Measurements from ENCODE around the gene GABPB2.
A peak's percentile ranks its signal among the peaks of the same experiment; 100 is the strongest.

GABPB2 gene

GRCh38 chr1:151047591-151047924 is 23.0 kb upstream of the GABPB2 start, which contains the start of gene C1orf56:
Gene C1orf56, plus strand, starts transcription at chr1:151047751. Its CDS starts 97 bp downstream, at chr1:151047848.
- Histone ChIP-seq H3K4me1 (ENCODE audit: insufficient read depth, low read length, poor library complexity, severe bottlenecking) (peaks cover 13% of the 10 kb centered on the region), H3K9me2 (replicated peaks; ENCODE audit: low read depth, low read length) (no peaks in the 10 kb centered on the region), H3F3A (ENCODE audit: low read depth) (peaks cover 3% of the 10 kb centered on the region; the same call in 1 of the 2 replicates), H2AFZ (ENCODE audit: low read length) (peak within 1 kb of the TSS; percentile 98), H3K9me3 (ENCODE audit: insufficient read depth, low read depth, low read length) (no peaks in the 10 kb centered on the region), H3K27me3 (ENCODE audit: insufficient read depth, low read length, poor library complexity, severe bottlenecking) (no peaks in the 10 kb centered on the region), H3K4me3 (ENCODE audit: low read length, poor library complexity, severe bottlenecking) (peak within 1 kb of the TSS; percentile 91), H4K20me1 (ENCODE audit: insufficient read depth, low read length, poor library complexity, severe bottlenecking) (no peaks in the 10 kb centered on the region), H3K36me3 (ENCODE audit: insufficient read depth, low read length) (peaks cover 5% of the 10 kb centered on the region; the same call in 1 of the 2 replicates), H3K9ac (ENCODE audit: low read depth, low read length, poor library complexity, severe bottlenecking) (peak within 1 kb of the TSS; percentile 88), H3K4me2 (ENCODE audit: low read depth, low read length, poor library complexity, severe bottlenecking) (peak within 1 kb of the TSS; percentile 90), H3K79me2 (ENCODE audit: insufficient read depth, low read length) (0 out of 2 replicates have a peak, but pooled peaks cover 4% of the 10 kb centered on the region)
- TF ChIP-seq EZH2phosphoT487 (IDR thresholded peaks at IDR 0.05; ENCODE audit: borderline replicate concordance) = no peak
- TF ChIP-seq, protein P1, sequence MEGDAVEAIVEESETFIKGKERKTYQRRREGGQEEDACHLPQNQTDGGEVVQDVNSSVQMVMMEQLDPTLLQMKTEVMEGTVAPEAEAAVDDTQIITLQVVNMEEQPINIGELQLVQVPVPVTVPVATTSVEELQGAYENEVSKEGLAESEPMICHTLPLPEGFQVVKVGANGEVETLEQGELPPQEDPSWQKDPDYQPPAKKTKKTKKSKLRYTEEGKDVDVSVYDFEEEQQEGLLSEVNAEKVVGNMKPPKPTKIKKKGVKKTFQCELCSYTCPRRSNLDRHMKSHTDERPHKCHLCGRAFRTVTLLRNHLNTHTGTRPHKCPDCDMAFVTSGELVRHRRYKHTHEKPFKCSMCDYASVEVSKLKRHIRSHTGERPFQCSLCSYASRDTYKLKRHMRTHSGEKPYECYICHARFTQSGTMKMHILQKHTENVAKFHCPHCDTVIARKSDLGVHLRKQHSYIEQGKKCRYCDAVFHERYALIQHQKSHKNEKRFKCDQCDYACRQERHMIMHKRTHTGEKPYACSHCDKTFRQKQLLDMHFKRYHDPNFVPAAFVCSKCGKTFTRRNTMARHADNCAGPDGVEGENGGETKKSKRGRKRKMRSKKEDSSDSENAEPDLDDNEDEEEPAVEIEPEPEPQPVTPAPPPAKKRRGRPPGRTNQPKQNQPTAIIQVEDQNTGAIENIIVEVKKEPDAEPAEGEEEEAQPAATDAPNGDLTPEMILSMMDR (conservative IDR thresholded peaks at IDR 0.05; ENCODE audit: low read length) = no peak

DNA sequence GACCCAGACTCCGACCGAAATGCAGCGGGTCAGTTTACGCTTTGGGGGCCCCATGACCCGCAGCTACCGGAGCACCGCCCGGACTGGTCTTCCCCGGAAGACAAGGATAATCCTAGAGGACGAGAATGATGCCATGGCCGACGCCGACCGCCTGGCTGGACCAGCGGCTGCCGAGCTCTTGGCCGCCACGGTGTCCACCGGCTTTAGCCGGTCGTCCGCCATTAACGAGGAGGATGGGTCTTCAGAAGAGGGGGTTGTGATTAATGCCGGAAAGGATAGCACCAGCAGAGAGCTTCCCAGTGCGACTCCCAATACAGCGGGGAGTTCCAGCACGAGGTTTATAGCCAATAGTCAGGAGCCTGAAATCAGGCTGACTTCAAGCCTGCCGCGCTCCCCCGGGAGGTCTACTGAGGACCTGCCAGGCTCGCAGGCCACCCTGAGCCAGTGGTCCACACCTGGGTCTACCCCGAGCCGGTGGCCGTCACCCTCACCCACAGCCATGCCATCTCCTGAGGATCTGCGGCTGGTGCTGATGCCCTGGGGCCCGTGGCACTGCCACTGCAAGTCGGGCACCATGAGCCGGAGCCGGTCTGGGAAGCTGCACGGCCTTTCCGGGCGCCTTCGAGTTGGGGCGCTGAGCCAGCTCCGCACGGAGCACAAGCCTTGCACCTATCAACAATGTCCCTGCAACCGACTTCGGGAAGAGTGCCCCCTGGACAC is 22.5 kb upstream of the GABPB2 start:
- Histone ChIP-seq H2AFZ (ENCODE audit: low read length) (peak overlapping the region; percentile 98), H4K20me1 (ENCODE audit: insufficient read depth, low read length, poor library complexity, severe bottlenecking) (no peaks in the 10 kb centered on the region), H3K27me3 (ENCODE audit: insufficient read depth, low read length, poor library complexity, severe bottlenecking) (no peaks in the 10 kb centered on the region), H3K9ac (ENCODE audit: low read depth, low read length, poor library complexity, severe bottlenecking) (peak overlapping the region; percentile 88), H3K9me3 (ENCODE audit: insufficient read depth, low read depth, low read length) (no peaks in the 10 kb centered on the region), H3K9me2 (replicated peaks; ENCODE audit: low read depth, low read length) (no peaks in the 10 kb centered on the region), H3K4me2 (ENCODE audit: low read depth, low read length, poor library complexity, severe bottlenecking) (peak overlapping the region; percentile 90), H3K36me3 (ENCODE audit: insufficient read depth, low read length) (peaks cover 10% of the 10 kb centered on the region; the same call in 1 of the 2 replicates), H3K79me2 (ENCODE audit: insufficient read depth, low read length) (0 out of 2 replicates have a peak, but pooled peaks cover 4% of the 10 kb centered on the region), H3F3A (ENCODE audit: low read depth) (peaks cover 3% of the 10 kb centered on the region; the same call in 1 of the 2 replicates), H3K4me3 (ENCODE audit: low read length, poor library complexity, severe bottlenecking) (peak overlapping the region; percentile 91), H3K4me1 (ENCODE audit: insufficient read depth, low read length, poor library complexity, severe bottlenecking) (peaks cover 13% of the 10 kb centered on the region)
- TF ChIP-seq, protein P1 (conservative IDR thresholded peaks at IDR 0.05; ENCODE audit: low read length) = peak; percentile 72
- TF ChIP-seq EZH2phosphoT487 (IDR thresholded peaks at IDR 0.05; ENCODE audit: borderline replicate concordance) = no peak

DNA sequence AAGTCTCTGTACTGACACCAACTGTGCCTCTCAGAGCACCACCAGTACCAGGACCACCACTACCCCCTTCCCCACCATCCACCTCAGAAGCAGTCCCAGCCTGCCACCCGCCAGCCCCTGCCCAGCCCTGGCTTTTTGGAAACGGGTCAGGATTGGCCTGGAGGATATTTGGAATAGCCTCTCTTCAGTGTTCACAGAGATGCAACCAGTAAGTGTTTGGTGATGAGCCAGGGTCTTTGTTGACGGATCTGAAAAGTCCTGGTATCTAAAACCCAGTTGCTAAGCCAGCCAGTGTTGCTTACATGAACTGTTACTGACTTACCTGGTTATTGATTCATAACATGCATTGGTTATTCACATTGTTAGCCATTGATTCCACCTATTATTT is 21.9 kb upstream of the GABPB2 start:
- H3K4me3 ChIP-seq (ENCODE audit: low read length, poor library complexity, severe bottlenecking) = peak overlapping the region; percentile 91

More for the DNA sequence above, 21.9 kb upstream of the GABPB2 start:
- TF ChIP-seq EZH2phosphoT487 (IDR thresholded peaks at IDR 0.05; ENCODE audit: borderline replicate concordance) = no peak
- TF ChIP-seq, protein P1 (conservative IDR thresholded peaks at IDR 0.05; ENCODE audit: low read length) = 0 out of 2 replicates have a peak, but pooled peaks have one; percentile 1
- H3F3A ChIP-seq (ENCODE audit: low read depth) = peaks cover 3% of the 10 kb centered on the region; the same call in 1 of the 2 replicates
- no peaks in the 10 kb centered on the region for H3K9me2 ChIP-seq (replicated peaks; ENCODE audit: low read depth, low read length)
- peak overlapping the region; percentile 90 for H3K4me2 ChIP-seq (ENCODE audit: low read depth, low read length, poor library complexity, severe bottlenecking)
- H3K9me3 ChIP-seq (ENCODE audit: insufficient read depth, low read depth, low read length) = no peaks in the 10 kb centered on the region
- H3K79me2 ChIP-seq (ENCODE audit: insufficient read depth, low read length) = 0 out of 2 replicates have a peak, but pooled peaks cover 4% of the 10 kb centered on the region
- no peaks in the 10 kb centered on the region for H3K27me3 ChIP-seq (ENCODE audit: insufficient read depth, low read length, poor library complexity, severe bottlenecking)
- H2AFZ ChIP-seq (ENCODE audit: low read length) = no peak overlapping the region
- peak overlapping the region; percentile 88 for H3K9ac ChIP-seq (ENCODE audit: low read depth, low read length, poor library complexity, severe bottlenecking)
- H3K4me1 ChIP-seq (ENCODE audit: insufficient read depth, low read length, poor library complexity, severe bottlenecking) = peaks cover 13% of the 10 kb centered on the region
- H4K20me1 ChIP-seq (ENCODE audit: insufficient read depth, low read length, poor library complexity, severe bottlenecking) = no peaks in the 10 kb centered on the region
- H3K36me3 ChIP-seq (ENCODE audit: insufficient read depth, low read length) = peaks cover 15% of the 10 kb centered on the region; the same call in 1 of the 2 replicates

Data from Loucy (cell line).